Liver (tissue), 9 donors: Measurements from ENCODE around the gene DDX46. TPM values are rescaled to one million over a fixed set of nuclear protein-coding genes. Genes with fewer than 3 reads are reported as not detected.
"Not testable (repeated sequence)": the region's sequence is repeated elsewhere in the genome, so short reads cannot be mapped to it uniquely, and the experiment has no call there.

Experiments used
- DNase-seq: peaks from one replicate; pipeline ENCODE4 v3.0.0-alpha.2; 2017; ENCODE audit warnings: low spot score
- H3K27ac ChIP-seq, 2 donors: one replicate each; pipeline ENCODE4 v1.7.0; 2013; ENCODE audit warnings: inconsistent platforms in 2 of 2, low read length in 2 of 2, control low read depth in 1 of 2, low read depth in 1 of 2, mild to moderate bottlenecking in 1 of 2
- H3K27me3 ChIP-seq, 4 donors: one replicate each; pipeline versions ENCODE4 v1.6.1 to v1.7.0; 2013; ENCODE audit warnings: low read length in 3 of 4, inconsistent platforms in 1 of 4, mild to moderate bottlenecking in 1 of 4, moderate library complexity in 1 of 4; ENCODE audit not compliant: control insufficient read depth in 4 of 4, insufficient read depth in 4 of 4
- H3K36me3 ChIP-seq, 4 donors: one replicate each; pipeline versions ENCODE4 v1.6.1 to v1.7.0; 2013; ENCODE audit warnings: low read length in 3 of 4, mild to moderate bottlenecking in 3 of 4, low read depth in 1 of 4, moderate library complexity in 1 of 4; ENCODE audit not compliant: control insufficient read depth in 4 of 4, insufficient read depth in 3 of 4
- H3K4me1 ChIP-seq, 4 donors: one replicate each; pipeline versions ENCODE4 v1.6.1 to v1.7.0; 2013; ENCODE audit warnings: low read length in 3 of 4, mild to moderate bottlenecking in 3 of 4, moderate library complexity in 1 of 4; ENCODE audit not compliant: control insufficient read depth in 4 of 4, insufficient read depth in 4 of 4
- H3K4me3 ChIP-seq, 3 donors: one replicate each; pipeline versions ENCODE4 v1.6.1 to v1.7.0; 2013; ENCODE audit warnings: low read length in 3 of 3, control low read depth in 1 of 3, low read depth in 1 of 3, mild to moderate bottlenecking in 1 of 3
- H3K9ac ChIP-seq, 2 donors: one replicate each; pipeline ENCODE4 v1.7.0; 2013; ENCODE audit warnings: low read length in 2 of 2, mild to moderate bottlenecking in 2 of 2, moderate library complexity in 2 of 2, control low read depth in 1 of 2, low read depth in 1 of 2
- H3K9me3 ChIP-seq, 4 donors: one replicate each; pipeline versions ENCODE4 v1.6.1 to v1.7.0; 2013; ENCODE audit warnings: low read length in 3 of 4; ENCODE audit not compliant: control insufficient read depth in 4 of 4
- CTCF ChIP-seq: fragments of 150-350 bp; IDR thresholded peaks from 2 replicates; pipeline ENCODE4 v1.5.1; 2017; ENCODE audit warnings: improper control_type of control experiment, low read depth, low read length; ENCODE audit not compliant: missing input control
- EGR1 ChIP-seq, 2 donors: IDR thresholded peaks; 2 replicates each; pipeline ENCODE4 v1.6.1; 2016 to 2018; ENCODE audit warnings: antibody characterized with exemption in 2 of 2, low read depth in 2 of 2
- FOXA1 ChIP-seq: IDR thresholded peaks from 2 replicates; pipeline ENCODE4 v1.6.1; 2016; ENCODE audit warnings: antibody characterized with exemption
- FOXA2 ChIP-seq: IDR thresholded peaks from 2 replicates; pipeline ENCODE4 v1.6.1; 2016; ENCODE audit warnings: antibody characterized with exemption
- GABPA ChIP-seq, 2 donors: IDR thresholded peaks in 1 of 2; conservative IDR thresholded peaks in 1 of 2; 2 replicates each; pipeline ENCODE4 v1.6.1; 2016; ENCODE audit warnings: antibody characterized with exemption in 2 of 2, mild to moderate bottlenecking in 1 of 2, moderate library complexity in 1 of 2
- HNF4A ChIP-seq, 2 donors: conservative IDR thresholded peaks; 2 replicates each; pipeline ENCODE4 v1.6.1; 2016; ENCODE audit warnings: antibody characterized with exemption in 2 of 2, mild to moderate bottlenecking in 2 of 2
- HNF4G ChIP-seq: IDR thresholded peaks from 2 replicates; pipeline ENCODE4 v1.6.1; 2016; ENCODE audit warnings: antibody characterized with exemption
- JUND ChIP-seq, 2 donors: IDR thresholded peaks; 2 replicates each; pipeline ENCODE4 v1.6.1; 2016; ENCODE audit warnings: antibody characterized with exemption in 2 of 2
- MAX ChIP-seq: IDR thresholded peaks from 2 replicates; pipeline ENCODE4 v1.6.1; 2016; ENCODE audit warnings: antibody characterized with exemption
- NR2F2 ChIP-seq: IDR thresholded peaks from 2 replicates; pipeline ENCODE4 v1.6.1; 2016; ENCODE audit warnings: antibody characterized with exemption
- RAD21 ChIP-seq, 2 donors: IDR thresholded peaks; 2 replicates each; pipeline ENCODE4 v1.6.1; 2016; ENCODE audit warnings: antibody characterized with exemption in 2 of 2, mild to moderate bottlenecking in 2 of 2
- REST ChIP-seq: IDR thresholded peaks from 2 replicates; pipeline ENCODE4 v1.6.1; 2016; ENCODE audit warnings: antibody characterized with exemption, mild to moderate bottlenecking
- RXRA ChIP-seq, 2 donors: IDR thresholded peaks; 2 replicates each; pipeline ENCODE4 v1.6.1; 2017 to 2018; ENCODE audit warnings: antibody characterized with exemption in 2 of 2, mild to moderate bottlenecking in 1 of 2
- SP1 ChIP-seq: IDR thresholded peaks from 2 replicates; pipeline ENCODE4 v1.6.1; 2018; ENCODE audit warnings: antibody characterized with exemption, mild to moderate bottlenecking
- TAF1 ChIP-seq: conservative IDR thresholded peaks from 2 replicates; pipeline ENCODE4 v1.6.1; 2016; ENCODE audit warnings: antibody characterized with exemption, mild to moderate bottlenecking
- YY1 ChIP-seq: IDR thresholded peaks from 2 replicates; pipeline ENCODE4 v1.6.1; 2016; ENCODE audit warnings: antibody characterized with exemption, mild to moderate bottlenecking
- WGBS: extraction: QIAGEN DNeasy Blood & Tissue Kit; methylation state at CpG from one replicate; pipeline ENCODE4 v1.1.7; 2013; 5-methylcytosine and 5-hydroxymethylcytosine counted together
- polyA plus RNA-seq, 2 donors: library from polyadenylated mRNA; stranded (reverse) in 1 of 2; unstranded in 1 of 2; fragments of 200-250 nt in 1 of 2; fragments of >200 nt in 1 of 2; fragmentation: Nextera tagmentation in 1 of 2; extraction: Ambion mirVana in 1 of 2; gene quantifications; one replicate each; pipeline versions ENCODE4 v1.2.1 to v1.2.3, GENCODE V29; 2013 to 2015
- total RNA-seq, 2 donors: library from RNA; depleted of rRNA; stranded (reverse); fragments of >200 nt; gene quantifications; one replicate each; pipeline ENCODE4 v1.2.3, GENCODE V29; 2014
- TF ChIP-seq, protein P1 (sequence below): IDR thresholded peaks from 2 replicates; pipeline ENCODE4 v1.6.1; 2016; ENCODE audit warnings: antibody characterized with exemption
- TF ChIP-seq, protein P2 (sequence below): IDR thresholded peaks from 2 replicates; pipeline ENCODE4 v1.6.1; 2016; ENCODE audit warnings: antibody characterized with exemption
- donor health status: healthy.
- donor health status: healthy.
- donor health status: healthy.
- donor health status: healthy.
- donor health status: healthy.

Gene DDX46
- total and polyA plus RNA-seq, 4 donors: 11.2 to 24.3 (median 16.0) TPM

GRCh38 chr5:134758176-134758503 is 439 bp upstream of the DDX46 start (continued):
- TF ChIP-seq, protein P1, sequence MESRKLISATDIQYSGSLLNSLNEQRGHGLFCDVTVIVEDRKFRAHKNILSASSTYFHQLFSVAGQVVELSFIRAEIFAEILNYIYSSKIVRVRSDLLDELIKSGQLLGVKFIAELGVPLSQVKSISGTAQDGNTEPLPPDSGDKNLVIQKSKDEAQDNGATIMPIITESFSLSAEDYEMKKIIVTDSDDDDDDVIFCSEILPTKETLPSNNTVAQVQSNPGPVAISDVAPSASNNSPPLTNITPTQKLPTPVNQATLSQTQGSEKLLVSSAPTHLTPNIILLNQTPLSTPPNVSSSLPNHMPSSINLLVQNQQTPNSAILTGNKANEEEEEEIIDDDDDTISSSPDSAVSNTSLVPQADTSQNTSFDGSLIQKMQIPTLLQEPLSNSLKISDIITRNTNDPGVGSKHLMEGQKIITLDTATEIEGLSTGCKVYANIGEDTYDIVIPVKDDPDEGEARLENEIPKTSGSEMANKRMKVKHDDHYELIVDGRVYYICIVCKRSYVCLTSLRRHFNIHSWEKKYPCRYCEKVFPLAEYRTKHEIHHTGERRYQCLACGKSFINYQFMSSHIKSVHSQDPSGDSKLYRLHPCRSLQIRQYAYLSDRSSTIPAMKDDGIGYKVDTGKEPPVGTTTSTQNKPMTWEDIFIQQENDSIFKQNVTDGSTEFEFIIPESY: no peak
- TF ChIP-seq EGR1 (IDR thresholded peaks at IDR 0.05; ENCODE audit: low read depth in 2 of 2): no peak

DNA sequence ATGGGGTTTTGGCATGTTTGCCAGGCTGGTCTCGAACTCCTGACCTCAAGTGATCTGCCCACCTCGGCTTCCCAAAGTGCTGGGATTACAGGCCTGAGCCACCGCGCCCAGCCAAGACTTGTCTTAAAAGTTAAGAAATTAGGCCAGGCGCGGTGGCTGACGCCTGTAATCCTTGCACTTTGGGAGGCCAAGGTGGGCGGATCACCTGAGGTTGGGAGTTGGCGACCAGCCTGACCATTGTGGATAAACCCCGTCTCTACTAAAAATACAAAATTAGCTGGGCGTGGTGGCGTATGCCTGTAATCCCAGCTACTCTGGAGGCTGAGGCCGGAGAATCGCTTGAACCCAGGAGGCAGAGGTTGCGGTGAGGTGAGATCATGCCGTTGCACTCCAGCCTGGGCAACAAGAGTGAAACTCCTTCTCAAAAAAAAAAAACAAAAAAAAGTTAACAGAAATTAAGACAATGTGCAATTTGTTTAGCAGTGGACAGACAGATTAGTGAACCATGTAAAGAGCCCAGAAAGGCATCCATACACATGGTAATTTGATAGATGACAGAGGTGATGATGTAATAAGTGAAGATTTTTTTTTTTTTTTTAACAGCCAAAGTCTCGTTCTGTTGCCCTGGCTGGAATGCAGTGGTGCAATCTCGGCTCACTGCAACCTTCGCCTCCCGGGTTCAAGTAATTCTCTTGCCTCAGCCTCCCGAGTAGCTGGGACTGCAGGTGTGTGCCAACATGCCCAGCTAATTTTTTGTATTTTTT is 9.1 kb downstream of the DDX46 start:
- not testable (repeated sequence) for H3K9me3 ChIP-seq, H3K9ac ChIP-seq, H3K4me3 ChIP-seq, H3K27ac ChIP-seq, H3K4me1 ChIP-seq, DNase-seq, H3K27me3 ChIP-seq
- 92% methylated on average over 21 of the region's 21 CpGs for WGBS
- peaks cover 10 to 61% (median 39%) of the 10 kb centered on the region in 4 donors for H3K36me3 ChIP-seq

DNA sequence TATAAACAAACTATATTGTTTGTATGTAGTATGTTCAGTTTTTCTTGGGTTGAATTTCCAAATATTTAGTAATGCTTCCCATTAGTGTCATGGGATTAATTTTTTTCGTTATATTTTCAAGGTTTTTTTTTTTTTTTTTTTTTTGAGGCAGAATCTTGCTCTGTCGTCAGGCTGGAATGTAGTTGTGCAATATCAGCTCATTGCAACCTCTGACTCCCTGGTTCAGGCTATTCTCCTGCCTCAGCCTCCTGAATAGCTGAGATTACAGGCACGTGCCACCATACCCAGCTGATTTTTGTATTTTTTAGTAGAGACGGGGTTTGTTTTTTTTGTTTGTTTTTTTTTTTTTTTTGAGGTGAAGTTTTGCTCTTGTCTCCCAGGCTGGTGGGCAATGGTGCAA is 10.6 kb downstream of the DDX46 start:
- WGBS: 63% methylated on average over 4 of the region's 4 CpGs
- H3K27ac ChIP-seq: no peak overlapping the region
- H3K36me3 ChIP-seq: peaks cover 13 to 71% (median 44%) of the 10 kb centered on the region in 4 donors

More for the DNA sequence above, 10.6 kb downstream of the DDX46 start:
- Histone ChIP-seq H3K9me3 (no peaks in the 10 kb centered on the region), H3K4me3 (no peak overlapping the region), H3K9ac (no peak overlapping the region), H3K27me3 (no peaks in the 10 kb centered on the region), H3K4me1 (no peaks in the 10 kb centered on the region)
- DNase-seq: no peak
- no peak for TF ChIP-seq NR2F2
- TF ChIP-seq SP1: no peak
- TF ChIP-seq MAX: no peak
- TF ChIP-seq GABPA (IDR thresholded peaks at IDR 0.05 in 1 of 2, conservative IDR thresholded peaks at IDR 0.05 in 1 of 2): no peak
- TF ChIP-seq HNF4A (conservative IDR thresholded peaks at IDR 0.05): no peak
- no peak for TF ChIP-seq HNF4G
- no peak for TF ChIP-seq FOXA1
- TF ChIP-seq YY1: no peak
- TF ChIP-seq FOXA2: no peak
- TF ChIP-seq EGR1 (IDR thresholded peaks at IDR 0.05; ENCODE audit: low read depth in 2 of 2): no peak
- TF ChIP-seq REST: no peak
- TF ChIP-seq RXRA (IDR thresholded peaks at IDR 0.05): no peak
- TF ChIP-seq JUND (IDR thresholded peaks at IDR 0.05): no peak
- TF ChIP-seq, protein P2, sequence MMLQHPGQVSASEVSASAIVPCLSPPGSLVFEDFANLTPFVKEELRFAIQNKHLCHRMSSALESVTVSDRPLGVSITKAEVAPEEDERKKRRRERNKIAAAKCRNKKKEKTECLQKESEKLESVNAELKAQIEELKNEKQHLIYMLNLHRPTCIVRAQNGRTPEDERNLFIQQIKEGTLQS: no peak
- no peak for TF ChIP-seq TAF1
- no peak for TF ChIP-seq RAD21 (IDR thresholded peaks at IDR 0.05)
- TF ChIP-seq CTCF: no peak
- TF ChIP-seq, protein P1: no peak
